H1 (cell line): ENCODE results near the gene ANKRD13B.

Experiments
- ATF3 ChIP-seq: IDR thresholded peaks from 2 replicates; pipeline ENCODE4 v1.6.1; 2011; ENCODE audit warnings: low read depth, mild to moderate bottlenecking, low read length; ENCODE audit not compliant: insufficient read depth
- EZH2 ChIP-seq: fragments of 200-600 bp; sonication (generic); IDR thresholded peaks from 2 replicates; pipeline ENCODE4 v1.7.1; 2012; ENCODE audit warnings: low read depth, mild to moderate bottlenecking, moderate library complexity, low read length, inconsistent platforms; ENCODE audit not compliant: severe bottlenecking
- POLR2A ChIP-seq, 2 experiments: IDR thresholded peaks; 1 replicate in 1 of 2; 2 replicates in 1 of 2; pipeline ENCODE4 v1.6.1; 2011; ENCODE audit warnings: low read depth in 2 of 2, low read length in 2 of 2, mild to moderate bottlenecking in 2 of 2; ENCODE audit errors: control extremely low read depth in 1 of 2

GRCh38 chr17:29582254-29582765 is 10.6 kb upstream of the ANKRD13B start:
- TF ChIP-seq EZH2 (no peak), ATF3 (no peak), POLR2A (IDR thresholded peaks at IDR 0.05; ENCODE audit: control extremely low read depth in 1 of 2, low read depth in 2 of 2, low read length in 2 of 2) (no peak)
